ENCODE results near the gene MBOAT7. TPM values are rescaled to one million over a fixed set of nuclear protein-coding genes. Genes with fewer than 3 reads are reported as not detected.

The MBOAT7 gene
- total RNA-seq, 1 donor from 2014 or later, result 57.9 TPM

GRCh38 chr19:54128796-54129616 is 60.4 kb downstream of the MBOAT7 start:
- intact Hi-C loops (cut with DNase I), result no loop called here
- DNase-seq (no peak), ATAC-seq (no peak)
- Histone ChIP-seq H3K27me3 (no peaks in the 10 kb centered on the region), H3K27ac (no peak overlapping the region), H3K36me3 (peaks cover 74% of the 10 kb centered on the region), H3K9me3 (no peaks in the 10 kb centered on the region), H3K4me3 (no peak overlapping the region), H3K4me1 (no peaks in the 10 kb centered on the region)
- no peak for TF ChIP-seq CTCF (IDR thresholded peaks at IDR 0.05)

GRCh38 chr19:54128441-54128725 is 61.0 kb downstream of the MBOAT7 start:
- Histone ChIP-seq H3K36me3 (peaks cover 80% of the 10 kb centered on the region), H3K27me3 (no peaks in the 10 kb centered on the region), H3K27ac (no peak overlapping the region), H3K4me3 (no peak overlapping the region), H3K9me3 (no peaks in the 10 kb centered on the region), H3K4me1 (no peaks in the 10 kb centered on the region)
- DNase-seq (peak; percentile 53), ATAC-seq (no peak)
- TF ChIP-seq CTCF (IDR thresholded peaks at IDR 0.05), result no peak
- intact Hi-C loops (cut with DNase I), result no loop called here

GRCh38 chr19:54127688-54128440 is 61.5 kb downstream of the MBOAT7 start:
- TF ChIP-seq CTCF (IDR thresholded peaks at IDR 0.05), result no peak
- ATAC-seq (no peak), DNase-seq (no peak)
- no peak overlapping the region for H3K27ac ChIP-seq
- no peaks in the 10 kb centered on the region for H3K9me3 ChIP-seq
- intact Hi-C loops (cut with DNase I), result no loop called here
- H3K4me3 ChIP-seq, result no peak overlapping the region
- H3K36me3 ChIP-seq, result peaks cover 85% of the 10 kb centered on the region
- H3K4me1 ChIP-seq, result no peaks in the 10 kb centered on the region
- no peaks in the 10 kb centered on the region for H3K27me3 ChIP-seq

- no peak overlapping the region for H3K4me3 ChIP-seq
- H3K9me3 ChIP-seq, result no peaks in the 10 kb centered on the region
- H3K27me3 ChIP-seq, result no peaks in the 10 kb centered on the region
- DNase-seq, result peak; percentile 51
- peaks cover 92% of the 10 kb centered on the region for H3K36me3 ChIP-seq
- ATAC-seq, result no peak
- H3K27ac ChIP-seq, result no peak overlapping the region
- no peaks in the 10 kb centered on the region for H3K4me1 ChIP-seq
- intact Hi-C loops (cut with DNase I), result no loop called here
- no peak for TF ChIP-seq CTCF (IDR thresholded peaks at IDR 0.05)
Observed at GRCh38 chr19:54125713-54126112, 63.7 kb downstream of the MBOAT7 start.

- TF ChIP-seq CTCF (IDR thresholded peaks at IDR 0.05), result no peak
Observed at GRCh38 chr19:54124393-54124792, 65.0 kb downstream of the MBOAT7 start.

More at GRCh38 chr19:54124393-54124792, 65.0 kb downstream of the MBOAT7 start:
- Histone ChIP-seq H3K9me3 (no peaks in the 10 kb centered on the region), H3K27ac (no peak overlapping the region), H3K36me3 (peaks cover 98% of the 10 kb centered on the region), H3K4me3 (no peak overlapping the region), H3K27me3 (no peaks in the 10 kb centered on the region), H3K4me1 (no peaks in the 10 kb centered on the region)
- ATAC-seq (no peak), DNase-seq (no peak)
- intact Hi-C loops (cut with DNase I), result no loop called here
